Astrocyte (in vitro differentiated cells and primary cell): ENCODE measurements around the gene ERMARD. TPM values are rescaled to one million over a fixed set of nuclear protein-coding genes. Genes with fewer than 3 reads are reported as not detected.

Experiments
- DNase-seq: peaks from one replicate; pipeline ENCODE4 v3.0.0-alpha.2; 2010; ENCODE audit warnings: low read depth
- FAIRE-seq: peaks from 2 replicates; lab custom pipeline; 2011; peaks lifted over from hg19 to GRCh38; lab: Jason Lieb, UNC
- H2AFZ ChIP-seq: 2 replicates; pipeline ENCODE4 v1.6.0; 2012; ENCODE audit warnings: low read depth, low read length, inconsistent platforms
- H3K27ac ChIP-seq: 2 replicates; pipeline ENCODE4 v1.5.1; 2011; ENCODE audit warnings: low read depth, low read length, inconsistent platforms
- H3K27me3 ChIP-seq: 2 replicates; pipeline ENCODE4 v1.6.0; 2011; ENCODE audit warnings: low read length, inconsistent platforms; ENCODE audit not compliant: insufficient read depth
- H3K36me3 ChIP-seq: 2 replicates; pipeline ENCODE4 v1.5.1; 2011; ENCODE audit warnings: low read length, inconsistent platforms; ENCODE audit not compliant: insufficient read depth
- H3K4me1 ChIP-seq: 2 replicates; pipeline ENCODE4 v1.5.1; 2011; ENCODE audit warnings: low read length, inconsistent platforms; ENCODE audit not compliant: insufficient read depth
- H3K4me2 ChIP-seq: 2 replicates; pipeline ENCODE4 v1.6.0; 2012; ENCODE audit warnings: low read length, inconsistent platforms
- H3K4me3 ChIP-seq: 2 replicates; pipeline ENCODE4 v1.5.1; 2011; ENCODE audit warnings: low read depth, mild to moderate bottlenecking, low read length, inconsistent platforms; ENCODE audit not compliant: insufficient read depth
- H3K79me2 ChIP-seq: 2 replicates; pipeline ENCODE4 v1.6.0; 2012; ENCODE audit warnings: mild to moderate bottlenecking, low read length, inconsistent platforms; ENCODE audit not compliant: insufficient read depth
- H3K9ac ChIP-seq: 2 replicates; pipeline ENCODE4 v1.6.0; 2012; ENCODE audit warnings: mild to moderate bottlenecking, low read length, inconsistent platforms
- H3K9me3 ChIP-seq: 2 replicates; pipeline ENCODE4 v1.5.1; 2012; ENCODE audit warnings: low read depth, mild to moderate bottlenecking, low read length, inconsistent platforms; ENCODE audit not compliant: insufficient read depth
- H4K20me1 ChIP-seq: 2 replicates; pipeline ENCODE4 v1.6.0; 2012; ENCODE audit warnings: low read length, inconsistent platforms; ENCODE audit not compliant: insufficient read depth
- H3K27ac Mint-ChIP-seq: one replicate; pipeline ENCODE4 v1.8.0; 2021; ENCODE audit warnings: mild to moderate bottlenecking, mixed read lengths; ENCODE audit not compliant: unreplicated experiment
- H3K27me3 Mint-ChIP-seq: one replicate; pipeline ENCODE4 v1.8.0; 2021; ENCODE audit warnings: low read depth, mixed read lengths; ENCODE audit not compliant: unreplicated experiment
- H3K36me3 Mint-ChIP-seq: one replicate; pipeline ENCODE4 v1.8.0; 2021; ENCODE audit warnings: low read depth, mixed read lengths; ENCODE audit not compliant: unreplicated experiment
- H3K4me1 Mint-ChIP-seq: one replicate; pipeline ENCODE4 v1.8.0; 2021; ENCODE audit warnings: low read depth, mixed read lengths; ENCODE audit not compliant: unreplicated experiment
- H3K4me3 Mint-ChIP-seq: one replicate; pipeline ENCODE4 v1.8.0; 2021; ENCODE audit warnings: mild to moderate bottlenecking, moderate library complexity, mixed read lengths; ENCODE audit not compliant: unreplicated experiment
- H3K9me3 Mint-ChIP-seq: one replicate; pipeline ENCODE4 v1.8.0; 2021; ENCODE audit warnings: mild to moderate bottlenecking, mixed read lengths; ENCODE audit not compliant: unreplicated experiment
- EZH2 ChIP-seq: IDR thresholded peaks from 2 replicates; pipeline ENCODE4 v1.6.1; 2012; ENCODE audit warnings: mild to moderate bottlenecking, low read length, inconsistent platforms; ENCODE audit not compliant: insufficient read depth
- total RNA-seq: library from RNA; stranded (reverse); gene quantifications from 2 replicates; pipeline ENCODE4 v1.2.1, GENCODE V29; 2021
- TF ChIP-seq, protein P1 (sequence below): IDR thresholded peaks from 2 replicates; pipeline ENCODE4 v1.5.1; 2011; ENCODE audit warnings: low read depth, mild to moderate bottlenecking, inconsistent platforms, low read length, moderate library complexity; ENCODE audit not compliant: insufficient read depth

The ERMARD gene
- total RNA-seq, 1 donor from 2014 or later: 13.1 TPM

DNA sequence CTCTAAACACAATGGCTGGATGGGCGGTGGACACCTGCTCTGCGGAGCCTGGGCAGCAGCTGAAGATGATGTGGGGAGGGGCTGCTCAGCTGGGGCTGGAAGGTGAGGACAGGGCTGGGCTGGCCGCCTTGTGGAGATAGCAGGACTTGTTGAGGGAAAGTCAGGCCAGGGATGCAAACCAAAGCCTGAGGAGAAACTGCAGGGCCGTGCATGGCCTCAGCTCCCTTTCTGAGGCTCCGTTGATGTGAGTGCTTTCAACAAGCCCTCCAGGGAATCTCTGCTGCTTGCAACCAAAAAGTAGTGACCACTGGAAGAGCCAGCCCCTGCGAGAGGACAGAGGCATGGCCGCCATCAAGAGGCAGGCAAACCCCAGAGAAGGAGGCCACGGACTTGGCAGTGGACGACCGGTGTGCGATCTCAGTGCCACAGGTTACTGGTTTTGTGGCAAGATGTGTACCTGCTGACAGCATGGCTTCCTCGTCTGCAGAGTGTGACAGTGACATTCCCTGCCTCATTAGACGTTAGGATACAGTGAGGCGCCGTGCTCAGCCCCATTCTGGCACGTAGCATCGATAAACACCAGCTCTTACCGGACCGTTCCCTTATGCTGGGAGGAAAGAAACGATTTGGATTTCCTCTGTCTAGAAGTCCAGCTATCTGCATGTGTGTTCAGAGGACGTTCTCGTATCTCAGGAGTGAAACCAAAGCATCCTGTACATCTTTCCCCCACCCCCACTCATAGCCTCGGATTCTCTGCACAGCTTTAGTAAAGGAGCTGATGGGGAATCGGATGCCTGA, 37.9 kb downstream of the ERMARD start:
- peaks cover 6% of the 10 kb centered on the region for H3K4me1 Mint-ChIP-seq
- peaks cover 2% of the 10 kb centered on the region for H3K36me3 Mint-ChIP-seq
- Histone ChIP-seq H2AFZ (peak overlapping the region; percentile 94), H3K9ac (peak overlapping the region; percentile 62), H4K20me1 (no peaks in the 10 kb centered on the region), H3K9me3 (no peaks in the 10 kb centered on the region), H3K4me3 (peak overlapping the region; percentile 56), H3K36me3 (no peaks in the 10 kb centered on the region), H3K4me2 (peak overlapping the region; percentile 95), H3K27ac (no peak overlapping the region), H3K79me2 (no peaks in the 10 kb centered on the region), H3K4me1 (peaks cover 9% of the 10 kb centered on the region), H3K27me3 (peaks cover 2% of the 10 kb centered on the region)
- no peak for DNase-seq
- no peak overlapping the region for H3K27ac Mint-ChIP-seq
- FAIRE-seq: no peak
- TF ChIP-seq, protein P1, sequence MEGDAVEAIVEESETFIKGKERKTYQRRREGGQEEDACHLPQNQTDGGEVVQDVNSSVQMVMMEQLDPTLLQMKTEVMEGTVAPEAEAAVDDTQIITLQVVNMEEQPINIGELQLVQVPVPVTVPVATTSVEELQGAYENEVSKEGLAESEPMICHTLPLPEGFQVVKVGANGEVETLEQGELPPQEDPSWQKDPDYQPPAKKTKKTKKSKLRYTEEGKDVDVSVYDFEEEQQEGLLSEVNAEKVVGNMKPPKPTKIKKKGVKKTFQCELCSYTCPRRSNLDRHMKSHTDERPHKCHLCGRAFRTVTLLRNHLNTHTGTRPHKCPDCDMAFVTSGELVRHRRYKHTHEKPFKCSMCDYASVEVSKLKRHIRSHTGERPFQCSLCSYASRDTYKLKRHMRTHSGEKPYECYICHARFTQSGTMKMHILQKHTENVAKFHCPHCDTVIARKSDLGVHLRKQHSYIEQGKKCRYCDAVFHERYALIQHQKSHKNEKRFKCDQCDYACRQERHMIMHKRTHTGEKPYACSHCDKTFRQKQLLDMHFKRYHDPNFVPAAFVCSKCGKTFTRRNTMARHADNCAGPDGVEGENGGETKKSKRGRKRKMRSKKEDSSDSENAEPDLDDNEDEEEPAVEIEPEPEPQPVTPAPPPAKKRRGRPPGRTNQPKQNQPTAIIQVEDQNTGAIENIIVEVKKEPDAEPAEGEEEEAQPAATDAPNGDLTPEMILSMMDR: no peak
- no peak for TF ChIP-seq EZH2
- H3K27me3 Mint-ChIP-seq: peaks cover 72% of the 10 kb centered on the region
- H3K4me3 Mint-ChIP-seq: no peak overlapping the region
- no peaks in the 10 kb centered on the region for H3K9me3 Mint-ChIP-seq

DNA sequence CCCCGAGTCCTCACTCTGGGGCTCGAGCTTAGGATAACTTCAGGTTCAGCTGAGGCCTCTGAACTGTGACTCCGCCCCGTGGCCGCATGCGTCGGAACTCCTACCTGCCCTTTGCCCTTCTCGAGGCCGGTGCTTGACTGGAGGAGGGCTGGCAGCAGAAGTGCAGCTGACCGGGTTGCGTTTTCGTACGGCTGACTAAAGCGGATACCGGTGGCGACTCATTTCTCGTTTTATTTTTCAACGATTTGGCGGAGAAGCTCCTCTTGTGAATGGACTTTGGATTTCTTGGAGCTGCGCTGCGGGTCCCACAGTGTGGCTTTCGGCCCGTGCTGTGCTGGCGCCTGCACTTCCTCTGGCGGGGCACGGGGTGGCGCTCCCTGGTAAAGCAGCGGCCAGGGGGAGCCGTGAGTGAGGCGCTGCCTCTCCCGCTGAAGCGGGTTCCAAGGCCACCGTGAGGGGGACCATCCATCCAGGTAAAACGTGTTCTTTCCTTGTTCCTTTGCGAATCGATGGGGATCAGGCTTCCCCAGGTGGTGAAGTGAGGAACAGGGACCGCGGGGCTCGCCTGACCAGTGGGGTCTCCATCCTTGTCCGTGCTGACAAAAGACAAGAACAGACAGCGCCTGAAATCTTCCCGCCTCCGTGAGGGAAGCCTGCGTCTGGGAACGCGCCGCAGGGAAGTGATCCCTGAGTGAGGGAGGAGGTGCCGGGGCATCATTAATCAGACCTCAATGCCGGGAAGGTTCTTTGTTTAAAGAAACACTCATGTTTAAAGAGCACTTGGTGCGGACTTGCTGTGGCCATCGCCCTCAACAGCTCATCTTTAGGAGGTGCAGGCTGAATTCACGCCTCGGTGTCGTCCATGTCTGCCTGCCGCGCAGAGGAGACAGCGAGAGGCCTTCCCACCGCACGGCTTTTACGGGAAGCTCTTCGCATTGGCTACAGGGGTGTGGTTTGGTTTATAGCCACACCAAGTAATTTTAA, 38.8 kb downstream of the ERMARD start:
- peak overlapping the region; percentile 56 for H3K4me3 ChIP-seq
- no peaks in the 10 kb centered on the region for H3K9me3 ChIP-seq
- Mint-ChIP-seq H3K9me3 (no peaks in the 10 kb centered on the region), H3K4me1 (peaks cover 6% of the 10 kb centered on the region), H3K4me3 (peak overlapping the region; percentile 79), H3K36me3 (peaks cover 2% of the 10 kb centered on the region), H3K27me3 (peaks cover 80% of the 10 kb centered on the region), H3K27ac (no peak overlapping the region)
- no peaks in the 10 kb centered on the region for H3K36me3 ChIP-seq
- peaks cover 2% of the 10 kb centered on the region for H3K27me3 ChIP-seq
- peaks cover 9% of the 10 kb centered on the region for H3K4me1 ChIP-seq
- peak overlapping the region; percentile 62 for H3K9ac ChIP-seq
- H4K20me1 ChIP-seq: no peaks in the 10 kb centered on the region
- no peaks in the 10 kb centered on the region for H3K79me2 ChIP-seq
- TF ChIP-seq EZH2: no peak
- TF ChIP-seq, protein P1: peak; percentile 78
- H3K4me2 ChIP-seq: peak overlapping the region; percentile 95
- FAIRE-seq (peak; percentile 50), DNase-seq (peak; percentile 69)
- H2AFZ ChIP-seq: peak overlapping the region; percentile 94
- no peak overlapping the region for H3K27ac ChIP-seq
